Liver (tissue), 9 donors: ENCODE measurements around the gene LAD1. TPM values are rescaled to one million over a fixed set of nuclear protein-coding genes. Genes with fewer than 3 reads are reported as not detected.

Experiments
- DNase-seq: peaks from one replicate; pipeline ENCODE4 v3.0.0-alpha.2; 2017; ENCODE audit warnings: low spot score
- H3K27ac ChIP-seq, 2 donors: one replicate each; pipeline ENCODE4 v1.7.0; 2013; ENCODE audit warnings: inconsistent platforms in 2 of 2, low read length in 2 of 2, control low read depth in 1 of 2, low read depth in 1 of 2, mild to moderate bottlenecking in 1 of 2
- H3K27me3 ChIP-seq, 4 donors: one replicate each; pipeline versions ENCODE4 v1.6.1 to v1.7.0; 2013; ENCODE audit warnings: low read length in 3 of 4, inconsistent platforms in 1 of 4, mild to moderate bottlenecking in 1 of 4, moderate library complexity in 1 of 4; ENCODE audit not compliant: control insufficient read depth in 4 of 4, insufficient read depth in 4 of 4
- H3K36me3 ChIP-seq, 4 donors: one replicate each; pipeline versions ENCODE4 v1.6.1 to v1.7.0; 2013; ENCODE audit warnings: low read length in 3 of 4, mild to moderate bottlenecking in 3 of 4, low read depth in 1 of 4, moderate library complexity in 1 of 4; ENCODE audit not compliant: control insufficient read depth in 4 of 4, insufficient read depth in 3 of 4
- H3K4me1 ChIP-seq, 4 donors: one replicate each; pipeline versions ENCODE4 v1.6.1 to v1.7.0; 2013; ENCODE audit warnings: low read length in 3 of 4, mild to moderate bottlenecking in 3 of 4, moderate library complexity in 1 of 4; ENCODE audit not compliant: control insufficient read depth in 4 of 4, insufficient read depth in 4 of 4
- H3K4me3 ChIP-seq, 3 donors: one replicate each; pipeline versions ENCODE4 v1.6.1 to v1.7.0; 2013; ENCODE audit warnings: low read length in 3 of 3, control low read depth in 1 of 3, low read depth in 1 of 3, mild to moderate bottlenecking in 1 of 3
- H3K9ac ChIP-seq, 2 donors: one replicate each; pipeline ENCODE4 v1.7.0; 2013; ENCODE audit warnings: low read length in 2 of 2, mild to moderate bottlenecking in 2 of 2, moderate library complexity in 2 of 2, control low read depth in 1 of 2, low read depth in 1 of 2
- H3K9me3 ChIP-seq, 4 donors: one replicate each; pipeline versions ENCODE4 v1.6.1 to v1.7.0; 2013; ENCODE audit warnings: low read length in 3 of 4; ENCODE audit not compliant: control insufficient read depth in 4 of 4
- FOXA1 ChIP-seq: IDR thresholded peaks from 2 replicates; pipeline ENCODE4 v1.6.1; 2016; ENCODE audit warnings: antibody characterized with exemption
- FOXA2 ChIP-seq: IDR thresholded peaks from 2 replicates; pipeline ENCODE4 v1.6.1; 2016; ENCODE audit warnings: antibody characterized with exemption
- HNF4A ChIP-seq, 2 donors: conservative IDR thresholded peaks; 2 replicates each; pipeline ENCODE4 v1.6.1; 2016; ENCODE audit warnings: antibody characterized with exemption in 2 of 2, mild to moderate bottlenecking in 2 of 2
- JUND ChIP-seq, 2 donors: IDR thresholded peaks; 2 replicates each; pipeline ENCODE4 v1.6.1; 2016; ENCODE audit warnings: antibody characterized with exemption in 2 of 2
- RAD21 ChIP-seq, 2 donors: IDR thresholded peaks; 2 replicates each; pipeline ENCODE4 v1.6.1; 2016; ENCODE audit warnings: antibody characterized with exemption in 2 of 2, mild to moderate bottlenecking in 2 of 2
- RXRA ChIP-seq, 2 donors: IDR thresholded peaks; 2 replicates each; pipeline ENCODE4 v1.6.1; 2017 to 2018; ENCODE audit warnings: antibody characterized with exemption in 2 of 2, mild to moderate bottlenecking in 1 of 2
- SP1 ChIP-seq: IDR thresholded peaks from 2 replicates; pipeline ENCODE4 v1.6.1; 2018; ENCODE audit warnings: antibody characterized with exemption, mild to moderate bottlenecking
- WGBS: extraction: QIAGEN DNeasy Blood & Tissue Kit; methylation state at CpG from one replicate; pipeline ENCODE4 v1.1.7; 2013; 5-methylcytosine and 5-hydroxymethylcytosine counted together
- polyA plus RNA-seq, 2 donors: library from polyadenylated mRNA; stranded (reverse) in 1 of 2; unstranded in 1 of 2; fragments of 200-250 nt in 1 of 2; fragments of >200 nt in 1 of 2; fragmentation: Nextera tagmentation in 1 of 2; extraction: Ambion mirVana in 1 of 2; gene quantifications; one replicate each; pipeline versions ENCODE4 v1.2.1 to v1.2.3, GENCODE V29; 2013 to 2015
- total RNA-seq, 2 donors: library from RNA; depleted of rRNA; stranded (reverse); fragments of >200 nt; gene quantifications; one replicate each; pipeline ENCODE4 v1.2.3, GENCODE V29; 2014
- TF ChIP-seq, protein P1 (sequence below): fragments of 150-350 bp; IDR thresholded peaks from 2 replicates; pipeline ENCODE4 v1.5.1; 2017; ENCODE audit warnings: improper control_type of control experiment, low read depth, low read length; ENCODE audit not compliant: missing input control
- TF ChIP-seq, protein P2 (sequence below): IDR thresholded peaks from 2 replicates; pipeline ENCODE4 v1.6.1; 2016; ENCODE audit warnings: antibody characterized with exemption
- TF ChIP-seq, protein P3 (sequence below): IDR thresholded peaks from 2 replicates; pipeline ENCODE4 v1.6.1; 2016; ENCODE audit warnings: antibody characterized with exemption, mild to moderate bottlenecking
- donor health status: healthy.
- donor health status: healthy.
- donor health status: healthy.
- donor health status: healthy.
- donor health status: healthy.

Gene LAD1
- total and polyA plus RNA-seq, 4 donors, result 3.4 to 13.7 (median 8.5) TPM

DNA sequence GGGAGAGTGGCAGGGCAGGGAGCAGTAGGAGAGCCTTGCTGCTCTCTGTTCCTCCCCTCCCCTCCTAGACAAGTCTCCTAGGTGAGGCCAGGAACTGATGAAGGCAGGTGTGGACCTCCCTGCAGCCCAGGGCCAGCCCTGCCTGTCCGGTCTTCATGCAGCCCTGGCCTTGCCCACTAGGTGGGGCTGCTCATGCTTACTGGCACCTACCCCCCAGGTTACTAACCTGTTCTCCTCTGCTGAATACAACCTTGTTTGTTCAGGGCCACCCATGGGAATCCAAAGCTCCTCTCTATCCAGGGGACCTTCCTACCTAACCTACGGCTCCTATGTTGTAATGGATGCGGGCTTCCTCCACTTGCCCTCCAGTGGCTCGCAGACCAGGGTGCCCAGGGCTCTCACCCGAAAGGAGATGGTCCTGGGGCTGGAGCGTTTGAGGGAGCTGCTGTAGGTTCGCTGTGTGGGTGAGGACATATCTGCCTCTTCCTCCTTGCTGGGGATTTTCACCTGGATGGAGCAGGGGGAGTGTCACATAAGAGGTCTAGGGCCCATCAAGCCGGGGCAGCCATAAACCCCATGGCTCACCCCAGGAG is 13.7 kb downstream of the LAD1 start:
- H3K27ac ChIP-seq, result no peak overlapping the region
- no peak overlapping the region for H3K9ac ChIP-seq
- 69% methylated on average over 8 of the region's 8 CpGs for WGBS
- no peak for TF ChIP-seq SP1
- TF ChIP-seq FOXA1, result no peak
- peak; percentile 11 for TF ChIP-seq FOXA2
- TF ChIP-seq RAD21 (IDR thresholded peaks at IDR 0.05), result peak; percentile 90 to 92
- no peak for TF ChIP-seq RXRA (IDR thresholded peaks at IDR 0.05)
- TF ChIP-seq JUND (IDR thresholded peaks at IDR 0.05), result no peak
- TF ChIP-seq, protein P1, sequence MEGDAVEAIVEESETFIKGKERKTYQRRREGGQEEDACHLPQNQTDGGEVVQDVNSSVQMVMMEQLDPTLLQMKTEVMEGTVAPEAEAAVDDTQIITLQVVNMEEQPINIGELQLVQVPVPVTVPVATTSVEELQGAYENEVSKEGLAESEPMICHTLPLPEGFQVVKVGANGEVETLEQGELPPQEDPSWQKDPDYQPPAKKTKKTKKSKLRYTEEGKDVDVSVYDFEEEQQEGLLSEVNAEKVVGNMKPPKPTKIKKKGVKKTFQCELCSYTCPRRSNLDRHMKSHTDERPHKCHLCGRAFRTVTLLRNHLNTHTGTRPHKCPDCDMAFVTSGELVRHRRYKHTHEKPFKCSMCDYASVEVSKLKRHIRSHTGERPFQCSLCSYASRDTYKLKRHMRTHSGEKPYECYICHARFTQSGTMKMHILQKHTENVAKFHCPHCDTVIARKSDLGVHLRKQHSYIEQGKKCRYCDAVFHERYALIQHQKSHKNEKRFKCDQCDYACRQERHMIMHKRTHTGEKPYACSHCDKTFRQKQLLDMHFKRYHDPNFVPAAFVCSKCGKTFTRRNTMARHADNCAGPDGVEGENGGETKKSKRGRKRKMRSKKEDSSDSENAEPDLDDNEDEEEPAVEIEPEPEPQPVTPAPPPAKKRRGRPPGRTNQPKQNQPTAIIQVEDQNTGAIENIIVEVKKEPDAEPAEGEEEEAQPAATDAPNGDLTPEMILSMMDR, result peak; percentile 88
- TF ChIP-seq, protein P2, sequence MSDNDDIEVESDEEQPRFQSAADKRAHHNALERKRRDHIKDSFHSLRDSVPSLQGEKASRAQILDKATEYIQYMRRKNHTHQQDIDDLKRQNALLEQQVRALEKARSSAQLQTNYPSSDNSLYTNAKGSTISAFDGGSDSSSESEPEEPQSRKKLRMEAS, result no peak
- TF ChIP-seq HNF4A (conservative IDR thresholded peaks at IDR 0.05), result no peak
- TF ChIP-seq, protein P3, sequence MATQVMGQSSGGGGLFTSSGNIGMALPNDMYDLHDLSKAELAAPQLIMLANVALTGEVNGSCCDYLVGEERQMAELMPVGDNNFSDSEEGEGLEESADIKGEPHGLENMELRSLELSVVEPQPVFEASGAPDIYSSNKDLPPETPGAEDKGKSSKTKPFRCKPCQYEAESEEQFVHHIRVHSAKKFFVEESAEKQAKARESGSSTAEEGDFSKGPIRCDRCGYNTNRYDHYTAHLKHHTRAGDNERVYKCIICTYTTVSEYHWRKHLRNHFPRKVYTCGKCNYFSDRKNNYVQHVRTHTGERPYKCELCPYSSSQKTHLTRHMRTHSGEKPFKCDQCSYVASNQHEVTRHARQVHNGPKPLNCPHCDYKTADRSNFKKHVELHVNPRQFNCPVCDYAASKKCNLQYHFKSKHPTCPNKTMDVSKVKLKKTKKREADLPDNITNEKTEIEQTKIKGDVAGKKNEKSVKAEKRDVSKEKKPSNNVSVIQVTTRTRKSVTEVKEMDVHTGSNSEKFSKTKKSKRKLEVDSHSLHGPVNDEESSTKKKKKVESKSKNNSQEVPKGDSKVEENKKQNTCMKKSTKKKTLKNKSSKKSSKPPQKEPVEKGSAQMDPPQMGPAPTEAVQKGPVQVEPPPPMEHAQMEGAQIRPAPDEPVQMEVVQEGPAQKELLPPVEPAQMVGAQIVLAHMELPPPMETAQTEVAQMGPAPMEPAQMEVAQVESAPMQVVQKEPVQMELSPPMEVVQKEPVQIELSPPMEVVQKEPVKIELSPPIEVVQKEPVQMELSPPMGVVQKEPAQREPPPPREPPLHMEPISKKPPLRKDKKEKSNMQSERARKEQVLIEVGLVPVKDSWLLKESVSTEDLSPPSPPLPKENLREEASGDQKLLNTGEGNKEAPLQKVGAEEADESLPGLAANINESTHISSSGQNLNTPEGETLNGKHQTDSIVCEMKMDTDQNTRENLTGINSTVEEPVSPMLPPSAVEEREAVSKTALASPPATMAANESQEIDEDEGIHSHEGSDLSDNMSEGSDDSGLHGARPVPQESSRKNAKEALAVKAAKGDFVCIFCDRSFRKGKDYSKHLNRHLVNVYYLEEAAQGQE, result no peak
- no peaks in the 10 kb centered on the region for H3K9me3 ChIP-seq
- H3K36me3 ChIP-seq, result peaks cover 3 to 18% (median 10%) of the 10 kb centered on the region in 4 donors
- peak; percentile 74 for DNase-seq
- no peak overlapping the region for H3K4me3 ChIP-seq
- H3K4me1 ChIP-seq, result no peaks in the 10 kb centered on the region
- no peaks in the 10 kb centered on the region for H3K27me3 ChIP-seq

DNA sequence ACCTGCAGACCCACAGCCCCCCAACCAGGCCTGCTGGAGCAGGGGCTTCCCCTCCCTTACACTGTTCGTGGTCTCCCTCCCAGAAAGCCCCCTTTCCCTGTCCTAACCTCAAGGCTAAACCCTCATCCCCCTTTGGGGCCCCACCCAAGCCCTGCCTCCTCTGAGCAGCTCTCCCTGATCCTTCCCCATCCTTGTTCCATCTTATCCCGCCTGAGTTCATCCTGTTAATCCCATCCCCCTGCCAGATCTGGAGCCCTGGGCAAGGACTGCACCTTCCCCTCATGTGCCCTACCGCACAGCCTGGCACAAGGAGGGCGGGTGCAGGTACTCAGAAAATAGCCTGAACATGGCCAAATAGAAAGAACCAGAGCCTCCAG is 14.7 kb downstream of the LAD1 start:
- peaks cover 3 to 18% (median 10%) of the 10 kb centered on the region in 4 donors for H3K36me3 ChIP-seq
- H3K27me3 ChIP-seq, result no peaks in the 10 kb centered on the region
- H3K9ac ChIP-seq, result no peak overlapping the region
- H3K4me1 ChIP-seq, result no peaks in the 10 kb centered on the region
- H3K9me3 ChIP-seq, result no peaks in the 10 kb centered on the region
- no peak overlapping the region for H3K27ac ChIP-seq
- WGBS, result 65% methylated on average over 4 of the region's 4 CpGs
- no peak for DNase-seq
- H3K4me3 ChIP-seq, result no peak overlapping the region
- TF ChIP-seq, protein P1, result no peak
